BE2C (cell line): ENCODE measurements around the gene PIP5K1C.

ENCODE experiments used
- DNase-seq: peaks from one replicate; pipeline ENCODE4 v3.0.0-alpha.2; 2020
- H3K27me3 ChIP-seq: fragments of 250-450 bp; sonication (Bioruptor Pico); 2 replicates; pipeline ENCODE4 v1.5.1; 2020; ENCODE audit warnings: mild to moderate bottlenecking
- H3K36me3 ChIP-seq: fragments of 250-450 bp; sonication (Bioruptor Pico); 2 replicates; pipeline ENCODE4 v1.5.1; 2020; ENCODE audit warnings: mild to moderate bottlenecking
- H3K4me1 ChIP-seq: fragments of 250-450 bp; sonication (Bioruptor Pico); 2 replicates; pipeline ENCODE4 v1.5.1; 2020
- H3K4me3 ChIP-seq: 2 replicates; pipeline ENCODE4 v1.5.1; 2011; ENCODE audit warnings: low read depth, low read length
- H3K9me3 ChIP-seq: fragments of 250-450 bp; sonication (Bioruptor Pico); 2 replicates; pipeline ENCODE4 v1.5.1; 2020
- CTCF ChIP-seq: IDR thresholded peaks from 2 replicates; pipeline ENCODE4 v1.5.1; 2012; ENCODE audit warnings: mild to moderate bottlenecking, low read depth, low read length

PIP5K1C gene

GRCh38 chr19:3661284-3662238, 38.7 kb downstream of the PIP5K1C start:
- no peaks in the 10 kb centered on the region for H3K27me3 ChIP-seq
- DNase-seq = no peak
- H3K4me1 ChIP-seq = no peaks in the 10 kb centered on the region
- H3K4me3 ChIP-seq = no peak overlapping the region
- H3K9me3 ChIP-seq = no peaks in the 10 kb centered on the region
- peaks cover 6% of the 10 kb centered on the region for H3K36me3 ChIP-seq
- TF ChIP-seq CTCF = no peak

- peaks cover 6% of the 10 kb centered on the region for H3K36me3 ChIP-seq
- no peak overlapping the region for H3K4me3 ChIP-seq
- no peaks in the 10 kb centered on the region for H3K27me3 ChIP-seq
- DNase-seq = no peak
- no peaks in the 10 kb centered on the region for H3K4me1 ChIP-seq
- no peak for TF ChIP-seq CTCF
- H3K9me3 ChIP-seq = no peaks in the 10 kb centered on the region
Observed at GRCh38 chr19:3660493-3661219, 39.6 kb downstream of the PIP5K1C start.

- H3K36me3 ChIP-seq = peaks cover 6% of the 10 kb centered on the region
- no peak for TF ChIP-seq CTCF
- no peak overlapping the region for H3K4me3 ChIP-seq
- no peaks in the 10 kb centered on the region for H3K4me1 ChIP-seq
- DNase-seq = no peak
- no peaks in the 10 kb centered on the region for H3K27me3 ChIP-seq
- H3K9me3 ChIP-seq = no peaks in the 10 kb centered on the region
Observed at GRCh38 chr19:3659746-3660112, 40.5 kb downstream of the PIP5K1C start.

DNA sequence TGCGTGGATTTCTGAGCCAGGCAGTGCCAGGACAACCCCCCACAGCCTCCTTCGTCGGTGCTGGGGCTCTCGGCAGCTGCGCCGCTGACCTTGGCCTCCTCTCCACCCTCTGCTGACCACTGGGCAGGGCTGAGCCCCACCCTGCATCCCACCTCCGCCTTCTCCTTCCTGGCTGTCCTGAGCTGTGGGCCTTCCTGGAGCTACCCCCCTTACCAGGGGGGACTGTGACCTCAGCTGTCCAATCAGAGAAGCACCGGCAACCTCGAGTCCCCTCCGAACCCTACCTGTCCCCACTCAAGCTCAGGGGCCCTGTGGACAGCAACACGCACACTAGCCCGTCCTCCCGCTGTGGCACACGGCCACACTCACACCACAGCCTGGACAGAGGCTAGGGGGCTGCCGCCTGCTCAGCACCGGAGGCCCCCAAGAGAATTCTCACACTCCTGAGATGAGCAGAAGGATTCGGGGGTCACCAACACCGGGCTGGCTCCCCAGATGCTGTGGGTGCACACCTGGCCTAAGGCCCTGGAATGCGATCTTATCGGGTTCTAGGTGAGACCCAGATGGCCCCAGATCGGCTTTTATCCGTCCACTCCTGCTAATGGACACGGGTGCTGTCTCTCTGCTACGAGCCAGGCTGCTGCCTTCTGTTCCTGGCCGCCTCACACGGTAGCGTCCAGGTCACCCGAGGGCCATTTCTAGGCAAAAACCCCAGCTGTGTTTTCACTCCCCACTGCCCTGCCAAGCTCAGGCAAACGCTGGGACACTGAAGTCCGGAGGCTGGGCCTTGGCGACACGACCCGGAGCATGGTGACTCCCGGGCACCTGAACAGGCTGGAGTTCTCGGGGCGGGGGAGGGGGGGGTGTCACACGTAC, 41.2 kb downstream of the PIP5K1C start:
- H3K27me3 ChIP-seq = no peaks in the 10 kb centered on the region
- no peak for DNase-seq
- H3K36me3 ChIP-seq = peaks cover 6% of the 10 kb centered on the region

More for the DNA sequence above, 41.2 kb downstream of the PIP5K1C start:
- no peak overlapping the region for H3K4me3 ChIP-seq
- no peaks in the 10 kb centered on the region for H3K4me1 ChIP-seq
- TF ChIP-seq CTCF = no peak
- H3K9me3 ChIP-seq = no peaks in the 10 kb centered on the region
